ENCODE measurements around the gene PSMF1.

DNA sequence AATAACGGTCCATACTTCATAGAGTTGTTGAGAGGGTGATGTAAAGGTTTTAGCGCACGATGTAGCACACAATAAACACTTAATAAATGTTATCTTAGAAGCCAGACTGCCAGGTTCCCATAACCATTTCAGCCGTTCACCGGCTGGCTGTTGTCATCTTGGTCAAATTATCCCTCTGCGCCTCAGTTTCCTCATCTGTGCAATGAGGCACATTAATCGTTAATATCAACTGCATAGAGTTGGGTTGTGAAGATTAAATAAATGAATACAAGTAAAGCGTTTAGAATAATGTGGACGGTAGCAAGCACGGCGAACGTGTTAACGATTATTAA lies 432 bp upstream of the PSMF1 start:
- no peak for TF ChIP-seq EZH2 (IDR thresholded peaks at IDR 0.05; ENCODE audit: borderline replicate concordance, low read length)
- TF ChIP-seq, protein P1, sequence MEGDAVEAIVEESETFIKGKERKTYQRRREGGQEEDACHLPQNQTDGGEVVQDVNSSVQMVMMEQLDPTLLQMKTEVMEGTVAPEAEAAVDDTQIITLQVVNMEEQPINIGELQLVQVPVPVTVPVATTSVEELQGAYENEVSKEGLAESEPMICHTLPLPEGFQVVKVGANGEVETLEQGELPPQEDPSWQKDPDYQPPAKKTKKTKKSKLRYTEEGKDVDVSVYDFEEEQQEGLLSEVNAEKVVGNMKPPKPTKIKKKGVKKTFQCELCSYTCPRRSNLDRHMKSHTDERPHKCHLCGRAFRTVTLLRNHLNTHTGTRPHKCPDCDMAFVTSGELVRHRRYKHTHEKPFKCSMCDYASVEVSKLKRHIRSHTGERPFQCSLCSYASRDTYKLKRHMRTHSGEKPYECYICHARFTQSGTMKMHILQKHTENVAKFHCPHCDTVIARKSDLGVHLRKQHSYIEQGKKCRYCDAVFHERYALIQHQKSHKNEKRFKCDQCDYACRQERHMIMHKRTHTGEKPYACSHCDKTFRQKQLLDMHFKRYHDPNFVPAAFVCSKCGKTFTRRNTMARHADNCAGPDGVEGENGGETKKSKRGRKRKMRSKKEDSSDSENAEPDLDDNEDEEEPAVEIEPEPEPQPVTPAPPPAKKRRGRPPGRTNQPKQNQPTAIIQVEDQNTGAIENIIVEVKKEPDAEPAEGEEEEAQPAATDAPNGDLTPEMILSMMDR (conservative IDR thresholded peaks at IDR 0.05 in 1 of 2, IDR thresholded peaks at IDR 0.05 in 1 of 2; ENCODE audit: extremely low read depth in 1 of 2, insufficient read depth in 1 of 2, low read depth in 1 of 2, low read length in 2 of 2), result no peak
